ENCODE data around the gene HIBCH. TPM values are rescaled to one million over a fixed set of nuclear protein-coding genes. Genes with fewer than 3 reads are reported as not detected.
A peak's percentile ranks its signal among the peaks of the same experiment; 100 is the strongest.
"Not testable (repeated sequence)": the region's sequence is repeated elsewhere in the genome, so short reads cannot be mapped to it uniquely, and the experiment has no call there.

HIBCH gene
- total RNA-seq, 1 donor, result 14.5 TPM

DNA sequence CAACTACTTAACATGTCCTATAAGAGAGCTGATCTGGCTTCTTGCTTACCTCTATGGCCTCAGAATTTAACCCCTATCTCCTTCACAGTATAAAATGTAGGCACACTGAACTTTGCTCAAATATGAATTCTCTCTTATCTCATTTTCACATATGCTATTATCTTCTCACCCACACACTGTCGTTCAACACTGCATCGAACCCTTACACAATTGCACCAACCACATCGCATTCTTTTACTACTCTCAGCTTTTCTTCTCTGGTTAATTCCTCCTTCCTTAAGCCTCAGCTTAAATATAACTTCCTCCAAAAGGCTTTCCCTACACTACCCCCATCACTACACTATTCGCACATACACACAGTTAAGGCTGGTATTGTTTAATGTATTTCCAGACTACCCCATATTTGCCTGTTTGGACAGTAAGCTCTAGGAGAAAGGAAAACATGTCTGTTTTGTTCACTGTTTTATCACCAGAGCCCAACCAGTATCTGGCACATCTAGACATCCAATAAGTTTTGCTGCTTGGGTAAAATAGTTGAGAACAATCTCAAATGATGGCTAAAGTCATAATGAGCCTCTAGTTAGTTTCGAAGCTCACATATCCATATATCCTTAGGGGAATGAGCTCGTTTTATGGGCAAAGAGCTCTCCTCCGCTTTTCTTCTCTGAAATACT lies 47.7 kb downstream of the HIBCH start:
- DNase-seq (ENCODE audit: insufficient read length, low spot score, missing footprints), result no peak
- no peaks in the 10 kb centered on the region for H3K36me3 ChIP-seq (ENCODE audit: insufficient read depth, low read length)
- no peak overlapping the region for H3K4me2 ChIP-seq (ENCODE audit: insufficient read depth, low read length)
- no peaks in the 10 kb centered on the region for H3K27me3 ChIP-seq (ENCODE audit: insufficient read depth, low read length)
- no peaks in the 10 kb centered on the region for H4K20me1 ChIP-seq (ENCODE audit: insufficient read depth, low read length)
- no peak overlapping the region for H3K4me3 ChIP-seq (ENCODE audit: insufficient read depth, low read length)
- no peak overlapping the region for H2AFZ ChIP-seq (ENCODE audit: low read length)
- no peak overlapping the region for H3K27ac ChIP-seq (ENCODE audit: low read depth, low read length)
- TF ChIP-seq, protein P1, sequence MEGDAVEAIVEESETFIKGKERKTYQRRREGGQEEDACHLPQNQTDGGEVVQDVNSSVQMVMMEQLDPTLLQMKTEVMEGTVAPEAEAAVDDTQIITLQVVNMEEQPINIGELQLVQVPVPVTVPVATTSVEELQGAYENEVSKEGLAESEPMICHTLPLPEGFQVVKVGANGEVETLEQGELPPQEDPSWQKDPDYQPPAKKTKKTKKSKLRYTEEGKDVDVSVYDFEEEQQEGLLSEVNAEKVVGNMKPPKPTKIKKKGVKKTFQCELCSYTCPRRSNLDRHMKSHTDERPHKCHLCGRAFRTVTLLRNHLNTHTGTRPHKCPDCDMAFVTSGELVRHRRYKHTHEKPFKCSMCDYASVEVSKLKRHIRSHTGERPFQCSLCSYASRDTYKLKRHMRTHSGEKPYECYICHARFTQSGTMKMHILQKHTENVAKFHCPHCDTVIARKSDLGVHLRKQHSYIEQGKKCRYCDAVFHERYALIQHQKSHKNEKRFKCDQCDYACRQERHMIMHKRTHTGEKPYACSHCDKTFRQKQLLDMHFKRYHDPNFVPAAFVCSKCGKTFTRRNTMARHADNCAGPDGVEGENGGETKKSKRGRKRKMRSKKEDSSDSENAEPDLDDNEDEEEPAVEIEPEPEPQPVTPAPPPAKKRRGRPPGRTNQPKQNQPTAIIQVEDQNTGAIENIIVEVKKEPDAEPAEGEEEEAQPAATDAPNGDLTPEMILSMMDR (IDR thresholded peaks at IDR 0.05; ENCODE audit: extremely low read depth, low read depth, low read length), result no peak
- H3K9me3 ChIP-seq (ENCODE audit: low read depth, low read length), result no peaks in the 10 kb centered on the region
- H3K79me2 ChIP-seq (ENCODE audit: insufficient read depth, low read length), result no peaks in the 10 kb centered on the region
- H3K4me1 ChIP-seq (ENCODE audit: insufficient read depth, low read length), result peaks cover 12% of the 10 kb centered on the region

DNA sequence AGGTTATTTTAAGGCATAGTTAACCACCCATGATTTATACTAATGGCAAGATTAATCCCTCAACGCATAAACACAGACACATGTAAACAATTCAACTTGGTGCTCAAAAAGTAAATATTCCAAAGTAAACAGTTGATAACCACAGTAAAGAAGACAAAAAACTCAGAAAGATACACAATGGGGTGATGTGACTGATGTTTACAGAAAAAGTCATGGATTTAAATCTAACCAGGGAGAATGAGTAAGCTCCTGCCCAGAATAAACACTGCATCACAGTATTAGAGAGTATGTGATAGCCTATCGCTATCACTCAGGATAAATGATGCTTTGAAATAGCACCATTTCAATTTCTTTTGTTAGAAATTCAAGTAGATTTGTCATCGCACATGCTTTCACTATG lies 49.3 kb downstream of the HIBCH start:
- TF ChIP-seq, protein P1 (IDR thresholded peaks at IDR 0.05; ENCODE audit: extremely low read depth, low read depth, low read length), result no peak

DNA sequence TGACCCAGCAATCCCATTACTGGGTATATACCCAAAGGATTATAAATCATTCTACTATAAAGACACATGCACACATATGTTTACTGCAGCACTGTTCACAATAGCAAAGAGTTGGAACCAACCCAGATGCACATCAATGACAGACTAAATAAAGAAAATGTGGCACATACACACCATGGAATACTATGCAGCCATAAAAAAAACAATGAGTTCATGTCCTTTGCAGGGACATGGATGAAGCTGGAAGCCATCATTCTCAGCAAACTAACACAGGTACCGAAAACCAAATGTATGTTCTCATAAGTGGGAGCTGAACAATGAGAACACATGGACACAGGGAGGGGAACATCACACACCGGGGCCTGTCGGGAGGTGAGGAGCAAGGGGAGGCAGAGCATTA lies 49.9 kb downstream of the HIBCH start:
- not testable (repeated sequence) for H3K4me3 ChIP-seq (ENCODE audit: insufficient read depth, low read length); H3K27ac ChIP-seq (ENCODE audit: low read depth, low read length); H3K4me2 ChIP-seq (ENCODE audit: insufficient read depth, low read length); DNase-seq (ENCODE audit: insufficient read length, low spot score, missing footprints); H3K9me3 ChIP-seq (ENCODE audit: low read depth, low read length); H3K36me3 ChIP-seq (ENCODE audit: insufficient read depth, low read length); H3K27me3 ChIP-seq (ENCODE audit: insufficient read depth, low read length); H2AFZ ChIP-seq (ENCODE audit: low read length); H4K20me1 ChIP-seq (ENCODE audit: insufficient read depth, low read length); H3K79me2 ChIP-seq (ENCODE audit: insufficient read depth, low read length)
- peaks cover 12% of the 10 kb centered on the region for H3K4me1 ChIP-seq (ENCODE audit: insufficient read depth, low read length)

More for the DNA sequence above, 49.3 kb downstream of the HIBCH start:
- Histone ChIP-seq H3K27me3 (ENCODE audit: insufficient read depth, low read length) (no peaks in the 10 kb centered on the region), H3K9me3 (ENCODE audit: low read depth, low read length) (no peaks in the 10 kb centered on the region), H4K20me1 (ENCODE audit: insufficient read depth, low read length) (no peaks in the 10 kb centered on the region), H2AFZ (ENCODE audit: low read length) (no peak overlapping the region), H3K79me2 (ENCODE audit: insufficient read depth, low read length) (no peaks in the 10 kb centered on the region), H3K36me3 (ENCODE audit: insufficient read depth, low read length) (no peaks in the 10 kb centered on the region), H3K27ac (ENCODE audit: low read depth, low read length) (peak overlapping the region; percentile 3), H3K4me1 (ENCODE audit: insufficient read depth, low read length) (peaks cover 12% of the 10 kb centered on the region), H3K4me3 (ENCODE audit: insufficient read depth, low read length) (no peak overlapping the region), H3K4me2 (ENCODE audit: insufficient read depth, low read length) (no peak overlapping the region)
- DNase-seq (ENCODE audit: insufficient read length, low spot score, missing footprints), result no peak

DNA sequence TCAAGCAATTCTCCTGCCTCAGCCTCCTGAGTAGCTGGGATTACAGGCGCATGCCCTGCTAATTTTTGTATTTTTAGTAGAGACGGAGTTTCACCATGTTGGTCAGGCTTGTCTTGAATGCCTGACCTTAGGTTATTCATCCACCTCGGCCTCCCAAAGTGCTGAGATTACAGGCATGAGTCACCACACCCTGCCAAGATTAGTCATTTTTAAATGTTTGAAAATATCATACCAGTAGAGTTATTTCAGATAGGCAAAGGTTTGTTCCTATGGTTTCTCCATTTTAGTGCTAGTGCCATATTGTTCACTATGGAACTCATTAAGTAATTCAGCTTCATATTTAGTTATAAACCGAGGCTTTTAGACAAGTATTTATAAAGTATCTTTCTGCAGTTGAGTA lies 52.3 kb downstream of the HIBCH start:
- Histone ChIP-seq H3K4me3 (ENCODE audit: insufficient read depth, low read length) (no peak overlapping the region), H3K9me3 (ENCODE audit: low read depth, low read length) (no peaks in the 10 kb centered on the region), H2AFZ (ENCODE audit: low read length) (no peak overlapping the region), H3K27me3 (ENCODE audit: insufficient read depth, low read length) (no peaks in the 10 kb centered on the region), H3K79me2 (ENCODE audit: insufficient read depth, low read length) (no peaks in the 10 kb centered on the region), H3K36me3 (ENCODE audit: insufficient read depth, low read length) (no peaks in the 10 kb centered on the region), H3K4me2 (ENCODE audit: insufficient read depth, low read length) (no peak overlapping the region), H3K27ac (ENCODE audit: low read depth, low read length) (peak overlapping the region; percentile 56), H4K20me1 (ENCODE audit: insufficient read depth, low read length) (no peaks in the 10 kb centered on the region), H3K4me1 (ENCODE audit: insufficient read depth, low read length) (peaks cover 12% of the 10 kb centered on the region)
- DNase-seq (ENCODE audit: insufficient read length, low spot score, missing footprints), result no peak
- TF ChIP-seq, protein P1 (IDR thresholded peaks at IDR 0.05; ENCODE audit: extremely low read depth, low read depth, low read length), result no peak

Data from osteoblast (primary cell).